PFSK-1 (cell line): ENCODE measurements around the gene REG1A.

Experiments
- FOXP2 ChIP-seq: optimal IDR thresholded peaks from 2 replicates; pipeline ENCODE3; 2011; ENCODE audit warnings: borderline replicate concordance, control low read depth, inconsistent platforms; ENCODE audit not compliant: insufficient read depth; ENCODE audit errors: extremely low read length, extremely low read depth
- POLR2AphosphoS5 ChIP-seq: IDR thresholded peaks from 2 replicates; pipeline ENCODE4 v1.6.1; 2012; ENCODE audit warnings: low read depth, mild to moderate bottlenecking, control low read depth, low read length, moderate library complexity
- SIN3A ChIP-seq: IDR thresholded peaks from 2 replicates; pipeline ENCODE4 v1.6.1; 2012; ENCODE audit warnings: mild to moderate bottlenecking, low read length, moderate library complexity, borderline replicate concordance; ENCODE audit not compliant: insufficient read depth
- TAF1 ChIP-seq: IDR thresholded peaks from 2 replicates; pipeline ENCODE4 v1.6.1; 2012; ENCODE audit warnings: low read length, control low read depth, borderline replicate concordance; ENCODE audit not compliant: insufficient read depth
- TF ChIP-seq, protein P1 (sequence below), 2 experiments: IDR thresholded peaks; 2 replicates each; pipeline versions ENCODE4 v1.6.1 to v1.8.0; 2011 to 2012; ENCODE audit warnings: low read depth in 2 of 2, low read length in 2 of 2, control low read depth in 1 of 2, inconsistent platforms in 1 of 2, mild to moderate bottlenecking in 1 of 2, moderate library complexity in 1 of 2; ENCODE audit not compliant: insufficient read depth in 1 of 2

Gene REG1A

DNA sequence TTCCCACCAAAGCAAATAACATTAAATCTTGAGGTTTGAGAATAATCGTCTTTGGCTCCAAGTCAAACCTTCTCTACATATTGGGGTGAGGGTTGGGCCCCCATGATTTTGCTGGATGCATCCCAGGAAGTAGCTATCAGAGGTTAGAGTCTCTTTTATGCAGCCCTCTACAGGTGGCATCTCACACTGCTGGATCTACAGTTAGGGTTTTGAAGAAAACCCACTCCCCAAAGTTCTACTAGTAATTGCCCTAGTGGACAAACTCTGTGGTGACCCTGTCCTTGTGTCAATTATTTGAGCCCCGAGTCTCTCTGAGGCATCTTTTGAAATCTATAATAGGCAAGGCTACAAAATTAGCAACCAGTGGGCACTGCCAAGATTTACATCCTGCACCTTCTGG, 15.0 kb upstream of the REG1A start:
- TF ChIP-seq, protein P1, sequence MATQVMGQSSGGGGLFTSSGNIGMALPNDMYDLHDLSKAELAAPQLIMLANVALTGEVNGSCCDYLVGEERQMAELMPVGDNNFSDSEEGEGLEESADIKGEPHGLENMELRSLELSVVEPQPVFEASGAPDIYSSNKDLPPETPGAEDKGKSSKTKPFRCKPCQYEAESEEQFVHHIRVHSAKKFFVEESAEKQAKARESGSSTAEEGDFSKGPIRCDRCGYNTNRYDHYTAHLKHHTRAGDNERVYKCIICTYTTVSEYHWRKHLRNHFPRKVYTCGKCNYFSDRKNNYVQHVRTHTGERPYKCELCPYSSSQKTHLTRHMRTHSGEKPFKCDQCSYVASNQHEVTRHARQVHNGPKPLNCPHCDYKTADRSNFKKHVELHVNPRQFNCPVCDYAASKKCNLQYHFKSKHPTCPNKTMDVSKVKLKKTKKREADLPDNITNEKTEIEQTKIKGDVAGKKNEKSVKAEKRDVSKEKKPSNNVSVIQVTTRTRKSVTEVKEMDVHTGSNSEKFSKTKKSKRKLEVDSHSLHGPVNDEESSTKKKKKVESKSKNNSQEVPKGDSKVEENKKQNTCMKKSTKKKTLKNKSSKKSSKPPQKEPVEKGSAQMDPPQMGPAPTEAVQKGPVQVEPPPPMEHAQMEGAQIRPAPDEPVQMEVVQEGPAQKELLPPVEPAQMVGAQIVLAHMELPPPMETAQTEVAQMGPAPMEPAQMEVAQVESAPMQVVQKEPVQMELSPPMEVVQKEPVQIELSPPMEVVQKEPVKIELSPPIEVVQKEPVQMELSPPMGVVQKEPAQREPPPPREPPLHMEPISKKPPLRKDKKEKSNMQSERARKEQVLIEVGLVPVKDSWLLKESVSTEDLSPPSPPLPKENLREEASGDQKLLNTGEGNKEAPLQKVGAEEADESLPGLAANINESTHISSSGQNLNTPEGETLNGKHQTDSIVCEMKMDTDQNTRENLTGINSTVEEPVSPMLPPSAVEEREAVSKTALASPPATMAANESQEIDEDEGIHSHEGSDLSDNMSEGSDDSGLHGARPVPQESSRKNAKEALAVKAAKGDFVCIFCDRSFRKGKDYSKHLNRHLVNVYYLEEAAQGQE (IDR thresholded peaks at IDR 0.05; ENCODE audit: insufficient read depth in 1 of 2, low read depth in 2 of 2, low read length in 2 of 2), result no peak
- TF ChIP-seq POLR2AphosphoS5 (no peak), TAF1 (no peak), FOXP2 (no peak), SIN3A (no peak)

DNA sequence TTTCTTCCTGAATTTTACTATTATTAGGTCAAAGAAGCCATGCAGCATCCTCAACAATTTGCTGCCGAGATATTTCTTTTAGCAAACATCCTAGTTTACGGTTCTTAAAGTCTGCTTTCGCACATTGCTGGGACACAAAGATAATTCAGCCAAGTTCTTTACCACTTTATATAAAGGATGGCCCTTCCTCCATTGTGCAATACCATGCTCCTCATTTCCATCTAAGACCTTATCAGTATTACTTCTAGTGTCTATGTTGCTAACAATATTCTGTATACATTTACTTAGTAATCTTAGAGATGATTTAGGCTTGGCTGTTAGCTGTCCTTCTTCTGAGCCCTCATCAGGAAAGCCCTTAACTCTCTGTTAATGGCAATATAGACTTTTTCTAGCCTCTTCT, 8.0 kb upstream of the REG1A start:
- TF ChIP-seq, protein P1 (IDR thresholded peaks at IDR 0.05; ENCODE audit: insufficient read depth in 1 of 2, low read depth in 2 of 2, low read length in 2 of 2), result no peak
- no peak for TF ChIP-seq POLR2AphosphoS5

DNA sequence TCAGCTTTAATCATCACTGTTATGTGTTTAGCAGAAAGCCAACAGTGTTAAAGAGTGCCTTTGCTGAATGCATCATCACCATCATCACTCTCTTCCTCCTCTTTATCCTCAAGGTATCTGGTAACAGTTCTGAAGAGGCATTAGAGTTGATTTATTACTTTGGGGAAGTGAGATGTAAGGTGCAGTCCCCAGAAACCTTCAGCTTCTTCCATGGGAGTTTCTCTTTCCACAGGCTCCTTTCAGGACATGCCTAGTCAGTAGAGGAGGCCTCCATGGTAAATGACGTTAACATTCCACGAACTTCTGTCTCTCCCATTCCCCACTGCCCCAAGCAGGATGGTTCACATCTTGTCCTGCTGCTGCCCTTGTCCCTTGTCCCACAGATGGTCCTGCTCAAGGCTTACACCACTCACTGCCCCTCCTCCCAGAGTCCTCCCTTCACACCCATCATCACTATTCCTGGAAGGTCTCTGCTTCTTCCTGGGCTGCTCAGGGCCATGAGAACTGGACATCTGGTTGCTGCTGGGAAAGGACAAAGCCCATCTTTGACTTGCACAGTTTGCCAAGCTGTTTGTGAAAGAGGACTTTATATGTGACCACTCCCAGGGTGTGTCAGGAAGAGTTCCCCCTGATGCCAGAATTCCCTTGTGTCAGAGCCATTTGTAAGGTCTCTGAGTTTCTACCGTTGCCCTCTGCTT, 5.3 kb upstream of the REG1A start:
- TF ChIP-seq, protein P1 (IDR thresholded peaks at IDR 0.05; ENCODE audit: insufficient read depth in 1 of 2, low read depth in 2 of 2, low read length in 2 of 2), result no peak
- TF ChIP-seq TAF1 (no peak), FOXP2 (no peak)

DNA sequence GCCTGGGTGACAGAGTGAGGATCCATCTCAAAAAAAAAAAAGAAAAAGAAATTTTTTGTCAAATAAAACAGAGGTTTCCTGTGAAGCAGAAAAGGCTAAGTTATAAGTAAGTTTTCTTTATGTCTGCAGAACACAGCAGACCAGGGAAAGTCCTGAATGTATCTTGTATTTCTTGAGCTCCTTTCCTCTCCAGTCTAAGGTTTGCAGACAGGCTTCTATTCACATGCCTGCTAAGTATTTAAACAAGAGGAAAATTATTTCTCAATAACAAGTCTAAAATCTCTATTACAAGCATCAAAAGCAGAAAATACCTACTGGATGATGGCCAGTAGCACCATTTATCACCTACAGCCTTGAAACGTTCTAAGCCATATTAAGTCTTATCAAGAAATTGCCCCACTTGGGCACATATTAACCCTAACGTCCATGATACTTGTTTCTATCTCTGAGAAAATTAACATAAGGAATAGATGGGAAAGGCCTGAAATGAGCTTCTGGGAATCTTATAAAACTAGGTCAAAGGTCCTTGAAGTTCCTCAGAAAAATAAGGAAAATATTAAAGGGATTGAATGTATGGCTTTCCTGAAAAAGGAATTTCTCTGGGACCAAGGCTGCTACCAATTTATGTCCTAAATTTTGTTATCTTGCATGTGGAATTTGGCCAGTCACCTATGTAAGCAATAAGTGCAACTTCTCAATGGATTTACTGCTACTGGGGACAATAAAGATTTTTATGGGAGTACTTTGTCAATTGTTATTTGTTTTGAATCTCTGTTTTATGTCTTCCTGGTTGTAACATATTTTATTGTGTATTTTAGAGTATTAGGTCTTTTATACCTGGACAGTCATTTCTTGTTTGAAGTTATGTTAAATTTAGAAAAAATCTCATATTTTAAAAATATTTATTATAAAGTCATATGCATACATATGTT, 3.0 kb upstream of the REG1A start:
- no peak for TF ChIP-seq TAF1
- TF ChIP-seq POLR2AphosphoS5, result no peak
- TF ChIP-seq, protein P1 (IDR thresholded peaks at IDR 0.05; ENCODE audit: insufficient read depth in 1 of 2, low read depth in 2 of 2, low read length in 2 of 2), result no peak
- TF ChIP-seq FOXP2, result no peak
- TF ChIP-seq SIN3A, result no peak

GRCh38 chr2:79122676-79123075, 2.4 kb downstream of the REG1A start:
- TF ChIP-seq FOXP2, result no peak
- no peak for TF ChIP-seq TAF1
- TF ChIP-seq, protein P1 (IDR thresholded peaks at IDR 0.05; ENCODE audit: insufficient read depth in 1 of 2, low read depth in 2 of 2, low read length in 2 of 2), result no peak
- no peak for TF ChIP-seq SIN3A
- no peak for TF ChIP-seq POLR2AphosphoS5
